Stimulated activated CD8-positive, alpha-beta memory T cell treated with anti-CD3 and anti-CD28 coated beads, Interleukin-7, amount 100 ng/mL, for 24 hours (primary cell): ENCODE measurements around the gene TUBA1A.
"Not testable (repeated sequence)": the region's sequence is repeated elsewhere in the genome, so short reads cannot be mapped to it uniquely, and the experiment has no call there.

Experiments used
- DNase-seq: peaks from one replicate; pipeline ENCODE4 v3.0.0-alpha.2; 2020; ENCODE audit warnings: low read depth

The TUBA1A gene

GRCh38 chr12:49188916-49189367 lies at the start of gene TUBA1A:
Gene TUBA1A (minus strand): TSS chr12:49189080. CDS start chr12:49188979, 101 bp downstream.
- peak; percentile 79 for DNase-seq

- no peak for DNase-seq
These were observed 47.5 kb upstream of the TUBA1A start for GRCh38 chr12:49236423-49236822.

- DNase-seq, result no peak
These were observed 45.1 kb upstream of the TUBA1A start for GRCh38 chr12:49233842-49234526.

- no peak for DNase-seq
These were observed 44.3 kb upstream of the TUBA1A start for GRCh38 chr12:49232940-49233841.

- no peak for DNase-seq
These were observed 43.2 kb upstream of the TUBA1A start for GRCh38 chr12:49231878-49232655.

GRCh38 chr12:49230805-49231194 lies 41.9 kb upstream of the TUBA1A start:
- no peak for DNase-seq

GRCh38 chr12:49230176-49230804 lies 41.4 kb upstream of the TUBA1A start:
- no peak for DNase-seq

GRCh38 chr12:49228653-49229052 lies 39.8 kb upstream of the TUBA1A start:
- no peak for DNase-seq

- no peak for DNase-seq
These were observed 38.8 kb upstream of the TUBA1A start for GRCh38 chr12:49227713-49228112.

GRCh38 chr12:49225576-49226166 lies 36.8 kb upstream of the TUBA1A start:
- DNase-seq, result no peak

GRCh38 chr12:49223590-49224369 lies 34.9 kb upstream of the TUBA1A start:
- no peak for DNase-seq

GRCh38 chr12:49223122-49223521 lies 34.2 kb upstream of the TUBA1A start:
- no peak for DNase-seq

- DNase-seq, result no peak
These were observed 32.1 kb upstream of the TUBA1A start for GRCh38 chr12:49220972-49221371.

- DNase-seq, result no peak
These were observed 30.6 kb upstream of the TUBA1A start for GRCh38 chr12:49219417-49220026.

- no peak for DNase-seq
These were observed 23.7 kb upstream of the TUBA1A start for GRCh38 chr12:49212572-49212971.

- not testable (repeated sequence) for DNase-seq
These were observed 21.8 kb upstream of the TUBA1A start for GRCh38 chr12:49210703-49211102.

- DNase-seq, result no peak
These were observed 19.8 kb upstream of the TUBA1A start for GRCh38 chr12:49208676-49209075.

GRCh38 chr12:49208146-49208545 lies 19.3 kb upstream of the TUBA1A start:
- DNase-seq, result no peak

- DNase-seq, result no peak
These were observed 17.5 kb upstream of the TUBA1A start for GRCh38 chr12:49206389-49206788.

GRCh38 chr12:49201595-49202295 lies 12.9 kb upstream of the TUBA1A start:
- DNase-seq, result no peak
